Measurements from ENCODE around the gene TEC. TPM values are rescaled to one million over a fixed set of nuclear protein-coding genes. Genes with fewer than 3 reads are reported as not detected.
A peak's percentile ranks its signal among the peaks of the same experiment; 100 is the strongest.
"Not testable (repeated sequence)": the region's sequence is repeated elsewhere in the genome, so short reads cannot be mapped to it uniquely, and the experiment has no call there.

Gene TEC
- total RNA-seq (2014; rRNA removed; shearing (Covaris generic)) = 1.2 and 3.2 TPM in 2 replicates

- peak; percentile 78 for DNase-seq (ENCODE audit: low spot score)
Measured at GRCh38 chr4:48268956-48269860, at the start of gene TEC. Gene TEC (minus strand): TSS chr4:48269838. CDS start chr4:48228614, 41,224 bp downstream.

GRCh38 chr4:48315728-48316630 is 46.3 kb upstream of the TEC start:
- DNase-seq (ENCODE audit: low spot score) = peak; percentile 70

DNA sequence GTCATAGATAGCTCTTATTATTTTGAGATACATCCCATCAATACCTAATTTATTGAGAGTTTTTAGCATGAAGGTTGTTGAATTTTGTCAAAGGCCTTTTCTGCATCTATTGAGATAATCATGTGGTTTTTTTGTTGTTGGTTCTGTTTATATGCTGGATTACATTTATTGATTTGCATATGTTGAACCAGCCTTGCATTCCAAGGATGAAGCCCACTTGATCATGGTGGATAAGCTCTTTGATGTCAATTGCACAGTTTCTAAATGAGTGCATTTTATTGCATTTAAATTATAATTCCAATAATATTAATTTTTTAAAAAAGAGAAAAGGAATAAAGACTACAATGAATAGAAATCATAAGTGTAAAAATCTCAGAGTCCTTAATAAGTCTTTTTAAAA is 45.1 kb upstream of the TEC start:
- DNase-seq (ENCODE audit: low spot score) = not testable (repeated sequence)

DNA sequence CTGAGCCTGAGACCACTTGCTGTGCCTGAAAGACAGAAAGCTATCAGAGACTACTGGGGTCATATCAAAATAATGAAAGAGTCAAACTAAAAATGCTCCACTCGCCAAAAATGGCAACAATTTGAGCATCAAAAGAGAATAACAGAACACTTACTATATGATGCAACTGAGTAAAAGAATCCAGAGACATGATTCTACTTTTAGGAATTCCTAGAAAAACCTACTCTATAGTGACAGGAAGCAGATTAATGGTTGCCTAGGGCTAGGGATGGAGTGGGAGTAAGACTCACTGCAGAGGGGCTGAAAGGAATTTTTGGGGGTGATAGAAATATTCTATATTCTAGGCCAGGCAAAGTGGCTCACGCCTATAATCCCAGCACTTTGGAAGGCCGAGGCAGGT is 42.3 kb upstream of the TEC start:
- DNase-seq (ENCODE audit: low spot score) = no peak

GRCh38 chr4:48308901-48309300 is 39.3 kb upstream of the TEC start:
- no peak for DNase-seq (ENCODE audit: low spot score)

DNA sequence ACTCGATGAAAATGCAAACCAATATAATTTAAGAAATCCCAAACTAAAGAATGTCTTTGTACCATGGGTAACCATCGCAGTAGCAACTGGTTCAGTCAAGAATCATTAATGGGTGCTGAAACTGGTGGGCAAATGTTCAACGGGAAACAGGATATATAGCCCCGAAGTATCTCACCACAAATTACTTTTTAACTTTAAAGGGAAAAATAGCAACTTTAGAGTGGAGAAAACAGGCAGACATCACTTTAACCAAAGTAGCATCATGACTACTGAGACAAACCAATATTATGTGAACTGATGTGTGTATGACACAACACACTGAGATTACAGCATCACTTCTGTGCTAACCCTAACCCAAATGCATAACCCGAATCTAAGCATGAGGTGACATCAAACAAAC is 37.9 kb upstream of the TEC start:
- no peak for DNase-seq (ENCODE audit: low spot score)

GRCh38 chr4:48305508-48305907 is 35.9 kb upstream of the TEC start:
- no peak for DNase-seq (ENCODE audit: low spot score)

DNA sequence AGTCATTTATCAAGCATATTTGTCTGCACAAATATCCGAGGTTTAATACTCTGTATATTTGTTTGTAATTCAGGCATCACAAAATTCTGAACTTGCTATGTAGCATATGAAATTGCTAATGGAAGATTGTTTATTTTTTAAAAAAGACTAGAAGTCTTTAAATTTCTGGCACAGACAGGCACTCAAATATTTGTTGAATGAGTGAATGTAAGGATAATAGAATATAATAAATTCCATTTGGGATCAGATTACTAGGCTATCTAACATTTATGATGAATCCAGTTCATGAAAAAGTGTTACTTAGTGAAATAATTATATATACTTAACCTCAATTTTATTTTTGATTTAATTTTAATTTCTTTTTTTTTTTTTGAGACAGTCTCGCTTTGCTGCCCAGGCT is 30.4 kb upstream of the TEC start:
- no peak for DNase-seq (ENCODE audit: low spot score)

GRCh38 chr4:48299560-48299959 is 29.9 kb upstream of the TEC start:
- no peak for DNase-seq (ENCODE audit: low spot score)

DNA sequence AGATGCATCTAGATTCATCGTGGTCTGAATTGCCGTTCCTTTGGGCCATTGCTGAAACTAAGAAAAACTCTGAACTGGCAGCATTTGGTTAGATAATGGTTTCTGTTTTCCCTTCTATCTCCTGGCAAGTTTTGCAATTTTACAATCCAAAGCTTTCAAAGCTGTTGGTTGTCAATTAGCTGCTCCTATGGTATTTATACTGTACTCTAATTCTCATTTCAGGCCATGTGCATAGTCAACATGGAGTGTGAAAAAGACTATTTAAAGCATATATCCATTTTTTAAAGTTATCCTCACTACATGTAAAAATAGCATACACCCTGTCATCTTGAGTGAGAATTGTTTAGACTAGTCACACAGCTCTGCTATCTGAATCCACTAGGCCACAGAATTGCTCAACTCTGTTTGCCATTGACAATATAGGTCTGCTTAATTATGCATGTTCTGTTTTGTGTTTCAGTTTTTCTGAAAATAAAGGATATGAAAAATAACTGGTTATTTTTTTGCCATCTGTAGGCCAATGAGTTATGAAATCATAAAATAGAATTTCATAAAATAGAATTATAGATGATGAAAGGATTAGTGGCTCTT is 27.7 kb upstream of the TEC start:
- DNase-seq (ENCODE audit: low spot score) = no peak

DNA sequence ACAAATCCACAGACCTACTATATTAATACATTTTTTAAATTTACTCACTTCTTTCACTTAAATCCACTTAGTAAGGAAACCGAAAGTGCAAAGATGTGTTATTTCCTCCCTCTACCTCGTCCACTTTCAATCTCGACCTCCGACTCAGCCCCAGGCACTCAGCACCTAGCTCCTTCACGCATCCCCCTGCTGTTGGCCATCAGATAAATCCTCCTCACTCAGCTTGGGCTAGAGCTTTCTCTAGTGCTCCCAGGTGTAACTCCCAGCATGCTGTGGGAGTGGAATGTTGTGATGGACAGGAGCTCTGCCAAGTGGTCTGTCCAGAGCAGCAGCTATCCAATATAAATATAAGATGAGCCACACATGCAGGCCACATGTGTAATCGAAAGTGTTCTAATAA is 26.7 kb upstream of the TEC start:
- DNase-seq (ENCODE audit: low spot score) = no peak

GRCh38 chr4:48295116-48295515 is 25.5 kb upstream of the TEC start:
- DNase-seq (ENCODE audit: low spot score) = no peak

GRCh38 chr4:48292218-48292790 is 22.7 kb upstream of the TEC start:
- not testable (repeated sequence) for DNase-seq (ENCODE audit: low spot score)

DNA sequence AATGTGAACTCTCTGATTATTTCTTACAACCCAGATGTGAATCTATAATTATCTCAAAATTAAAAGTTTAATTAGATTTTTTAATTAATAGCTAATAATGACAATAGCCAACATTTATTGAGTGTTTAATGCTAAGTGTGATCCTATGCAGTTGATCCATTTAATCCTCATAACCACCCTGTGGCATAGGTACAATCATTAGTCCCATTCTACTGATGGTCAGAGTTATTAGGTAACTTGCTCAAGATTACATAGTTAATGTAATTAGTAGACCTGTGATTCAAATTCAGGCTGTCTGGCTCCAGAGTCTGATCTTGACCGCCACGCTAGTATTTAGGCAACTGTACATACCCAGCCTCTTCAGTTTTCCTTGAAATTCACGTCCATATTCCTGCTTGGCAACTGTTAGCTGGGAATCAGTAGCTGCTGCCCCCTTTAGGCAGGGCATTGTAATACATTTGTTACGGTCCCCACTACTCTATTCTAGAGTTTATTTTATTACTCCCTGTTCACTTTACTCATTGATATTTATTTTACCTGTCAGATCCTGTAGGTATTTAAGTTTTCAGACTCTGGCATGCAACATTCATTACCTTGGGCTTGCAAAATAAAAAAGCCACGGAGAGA is 20.6 kb upstream of the TEC start:
- DNase-seq (ENCODE audit: low spot score) = peak; percentile 57

DNA sequence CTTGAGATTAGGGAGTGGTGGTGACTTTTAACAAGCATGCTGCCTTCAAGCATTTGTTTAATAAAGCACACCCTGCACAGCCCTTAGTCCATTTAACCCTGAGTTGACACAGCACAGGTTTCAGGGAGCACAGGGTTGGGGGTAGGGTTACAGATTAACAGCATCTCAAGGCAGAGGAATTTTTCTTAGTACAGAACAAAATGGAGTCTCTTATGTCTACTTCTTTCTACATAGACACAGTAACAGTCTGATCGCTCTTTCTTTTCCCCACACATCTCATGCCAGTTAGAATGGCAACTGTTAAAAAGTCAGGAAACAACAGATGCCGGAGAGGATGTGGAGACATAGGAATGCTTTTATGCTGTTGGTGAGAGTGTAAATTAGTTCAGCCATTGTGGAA is 16.4 kb upstream of the TEC start:
- not testable (repeated sequence) for DNase-seq (ENCODE audit: low spot score)

DNA sequence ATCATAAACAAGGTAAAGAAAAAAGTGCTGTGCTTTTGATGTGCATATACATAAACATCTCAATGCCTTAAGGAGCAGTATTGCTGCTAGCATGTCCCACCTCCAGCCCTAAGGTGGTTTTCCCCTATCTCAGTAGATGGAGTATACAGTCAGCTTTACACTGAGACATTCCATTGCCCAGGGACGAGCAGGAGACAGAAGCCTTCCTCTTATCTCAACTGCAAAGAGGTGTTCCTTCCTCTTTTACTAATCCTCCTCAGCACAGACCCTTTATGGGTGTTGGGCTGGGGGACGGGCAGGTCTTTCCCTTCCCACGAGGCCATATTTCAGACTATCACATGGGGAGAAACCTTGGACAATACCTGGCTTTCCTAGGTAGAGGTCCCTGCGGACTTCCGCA is 16.0 kb upstream of the TEC start:
- not testable (repeated sequence) for DNase-seq (ENCODE audit: low spot score)

DNA sequence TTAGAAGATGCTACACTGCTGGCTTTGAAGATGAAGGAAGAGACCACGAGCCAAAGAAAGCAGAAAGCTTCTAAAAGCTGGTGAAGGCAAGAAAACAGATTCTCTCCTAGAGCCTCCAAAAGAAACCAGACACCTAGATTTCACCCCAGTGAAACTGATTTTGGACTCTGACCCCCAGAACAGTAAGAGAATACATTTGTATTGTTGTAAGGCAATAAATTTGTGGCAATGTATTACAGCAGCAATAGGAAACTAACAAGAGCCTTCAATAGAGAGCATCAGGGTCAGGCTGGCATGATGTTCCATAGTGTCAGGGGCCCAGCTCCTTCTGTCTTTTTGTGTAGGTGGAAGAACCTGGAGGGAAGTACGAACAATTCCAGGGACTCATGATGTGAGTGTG is 6.0 kb upstream of the TEC start:
- DNase-seq (ENCODE audit: low spot score) = no peak

- peak; percentile 48 for DNase-seq (ENCODE audit: low spot score)
Measured at GRCh38 chr4:48275247-48275646, 5.6 kb upstream of the TEC start.

DNA sequence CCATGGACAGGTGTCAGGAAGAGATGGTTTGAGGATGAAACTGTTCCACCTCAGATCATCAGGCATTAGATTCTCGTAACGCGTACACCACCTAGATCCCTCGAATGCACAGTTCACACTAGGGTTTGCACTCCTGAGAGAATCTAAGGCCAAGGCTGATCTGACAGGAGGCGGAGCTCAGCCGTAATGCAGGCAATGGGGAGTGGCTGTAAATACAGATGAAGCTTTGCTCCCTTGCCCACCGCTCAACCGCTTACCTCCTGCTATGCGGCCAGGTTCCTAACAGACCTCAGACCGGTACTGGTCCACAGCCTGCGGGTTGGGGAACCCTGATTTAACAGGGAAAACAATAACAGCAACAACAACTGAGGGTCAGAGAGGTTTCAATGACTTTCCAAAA is 2.0 kb upstream of the TEC start:
- no peak for DNase-seq (ENCODE audit: low spot score)

DNA sequence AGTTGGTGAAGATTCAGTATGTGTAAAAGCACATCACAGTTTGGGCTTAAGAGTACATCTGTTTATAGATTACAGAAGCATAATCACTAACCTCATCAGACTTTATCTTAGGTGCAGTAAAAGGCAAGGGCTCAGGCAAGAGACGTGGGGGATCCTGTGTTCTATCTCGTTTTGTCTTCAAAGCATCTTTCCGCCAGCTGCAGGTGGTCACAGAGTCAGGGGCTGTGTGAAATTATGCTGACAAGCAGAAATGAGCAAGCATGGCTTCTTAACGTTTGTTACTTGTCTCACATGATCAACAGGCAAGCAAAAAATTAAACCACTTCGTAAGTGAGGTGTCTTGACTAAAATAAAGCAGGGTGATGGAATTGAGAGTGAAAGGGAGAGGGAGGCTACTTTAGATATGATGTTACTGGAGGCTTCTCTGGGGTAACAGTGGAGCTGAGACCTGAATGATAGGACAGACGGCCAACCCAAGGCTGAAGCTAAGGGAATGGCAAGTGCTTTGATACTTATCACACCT is 1.4 kb upstream of the TEC start:
- DNase-seq (ENCODE audit: low spot score) = no peak

DNA sequence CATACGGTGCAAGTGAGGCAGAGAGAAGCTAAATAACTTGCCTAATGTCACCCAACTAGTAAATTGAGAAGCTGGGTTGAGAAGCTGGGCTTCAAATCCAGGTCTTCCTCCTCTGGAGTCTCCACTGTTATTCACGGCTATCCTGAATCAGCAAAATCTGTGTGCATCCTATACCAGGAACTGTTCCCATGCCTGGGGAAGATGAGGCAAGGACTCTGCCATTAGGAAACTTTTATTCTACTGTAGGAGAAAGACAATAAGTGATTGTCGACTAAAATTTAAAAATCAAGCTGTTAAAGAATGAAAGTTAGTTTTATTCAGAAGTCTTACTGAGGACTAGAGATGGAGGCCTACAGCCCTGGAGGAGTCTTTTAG is 872 bp upstream of the TEC start:
- no peak for DNase-seq (ENCODE audit: low spot score)
